Endothelial cell of umbilical vein (primary cell): ENCODE results near the gene MYO9B. TPM values are rescaled to one million over a fixed set of nuclear protein-coding genes. Genes with fewer than 3 reads are reported as not detected.

Source experiments
- BruUV-seq: library from RNA; stranded (reverse); fragments of 400-500 nt; replicated peaks from 2 replicates; lab custom pipeline; 2021; lab: Mats Ljungman, UMichigan
- CTCF ChIA-PET: fragments of 300-600, 350-600 bp; sonication (Branson Sonifier 250); formaldehyde crosslinking; loops from one replicate; lab custom pipeline; 2021; ENCODE audit warnings: antibody characterized with exemption, inconsistent platforms; lab: Charles Lee
- POLR2A ChIA-PET: fragments of 300-600, 350-600 bp; sonication (Branson Sonifier 250); formaldehyde crosslinking; loops from one replicate; lab custom pipeline; 2021; ENCODE audit warnings: antibody characterized with exemption, inconsistent platforms; lab: Charles Lee
- DNase-seq: peaks from one replicate; pipeline ENCODE4 v3.0.0-alpha.2; 2011; ENCODE audit warnings: low read depth, low spot score
- FAIRE-seq: peaks from 2 replicates; lab custom pipeline; 2011; peaks lifted over from hg19 to GRCh38; lab: Jason Lieb, UNC
- H2AFZ ChIP-seq: 2 replicates; pipeline ENCODE4 v1.6.0; 2012; ENCODE audit warnings: low read depth, low read length, control low read depth, inconsistent platforms
- H3K27ac ChIP-seq: 2 replicates; pipeline ENCODE4 v1.5.1; 2011; ENCODE audit warnings: low read depth, mild to moderate bottlenecking, control low read depth, low read length, moderate library complexity; ENCODE audit not compliant: insufficient read depth
- H3K27me3 ChIP-seq, 2 experiments: 2 replicates each; pipeline versions ENCODE4 v1.6.0 to v1.6.1; 2011; ENCODE audit warnings: low read length in 2 of 2, mixed read lengths in 1 of 2; ENCODE audit not compliant: control insufficient read depth in 2 of 2, insufficient read depth in 2 of 2
- H3K36me3 ChIP-seq, 2 experiments: 2 replicates in 1 of 2; 3 replicates in 1 of 2; pipeline ENCODE4 v1.5.1; 2011; ENCODE audit warnings: low read length in 2 of 2, mild to moderate bottlenecking in 1 of 2, moderate library complexity in 1 of 2; ENCODE audit not compliant: control insufficient read depth in 2 of 2, insufficient read depth in 2 of 2; ENCODE audit errors: extremely low read depth in 1 of 2
- H3K4me1 ChIP-seq: 3 replicates; pipeline ENCODE4 v1.5.1; 2011; ENCODE audit warnings: mild to moderate bottlenecking, low read length; ENCODE audit not compliant: control insufficient read depth, insufficient read depth; ENCODE audit errors: extremely low read depth
- H3K4me2 ChIP-seq: 2 replicates; pipeline ENCODE4 v1.6.1; 2011; ENCODE audit warnings: low read length, control low read depth, mixed read lengths; ENCODE audit not compliant: insufficient read depth
- H3K4me3 ChIP-seq, 3 experiments: fragments of 200-600 bp in 1 of 3; sonication (generic), shearing (Covaris generic) in 1 of 3; replicated peaks in 1 of 3; 2 replicates each; pipeline ENCODE4 v1.5.1; 2011 to 2016; ENCODE audit warnings: control low read depth in 3 of 3, low read length in 3 of 3, mild to moderate bottlenecking in 2 of 3, inconsistent platforms in 1 of 3, low read depth in 1 of 3, moderate library complexity in 1 of 3; ENCODE audit not compliant: insufficient read depth in 1 of 3
- H3K79me2 ChIP-seq: 2 replicates; pipeline ENCODE4 v1.6.0; 2012; ENCODE audit warnings: low read length, inconsistent platforms; ENCODE audit not compliant: control insufficient read depth, insufficient read depth
- H3K9ac ChIP-seq: replicated peaks from 2 replicates; pipeline ENCODE3; 2011; ENCODE audit warnings: low read length, control low read depth; ENCODE audit not compliant: insufficient read depth; ENCODE audit errors: extremely low read depth
- H3K9me1 ChIP-seq: replicated peaks from 3 replicates; pipeline ENCODE4 v1.6.0; 2011; ENCODE audit warnings: mild to moderate bottlenecking, low read length; ENCODE audit not compliant: control insufficient read depth, insufficient read depth; ENCODE audit errors: extremely low read depth
- H3K9me3 ChIP-seq: replicated peaks from 2 replicates; pipeline ENCODE4 v1.5.1; 2012; ENCODE audit warnings: low read length, inconsistent platforms; ENCODE audit not compliant: control insufficient read depth, insufficient read depth
- H4K20me1 ChIP-seq: replicated peaks from 2 replicates; pipeline ENCODE3; 2011; ENCODE audit warnings: mild to moderate bottlenecking, low read length; ENCODE audit not compliant: control insufficient read depth, insufficient read depth; ENCODE audit errors: extremely low read depth
- CTCF ChIP-seq, 2 donors: IDR thresholded peaks; 1 replicate in 1 of 2; 2 replicates in 1 of 2; pipeline ENCODE4 v1.5.1; 2011; ENCODE audit warnings: low read length in 2 of 2, mild to moderate bottlenecking in 2 of 2, moderate library complexity in 2 of 2, control low read depth in 1 of 2, inconsistent platforms in 1 of 2, low read depth in 1 of 2; ENCODE audit not compliant: insufficient read depth in 1 of 2; ENCODE audit errors: extremely low read depth in 1 of 2
- EZH2 ChIP-seq: IDR thresholded peaks from 2 replicates; pipeline ENCODE4 v1.6.1; 2012; ENCODE audit warnings: borderline replicate concordance, low read depth, mild to moderate bottlenecking, moderate library complexity, low read length, inconsistent platforms; ENCODE audit not compliant: severe bottlenecking
- FOS ChIP-seq: IDR thresholded peaks from 2 replicates; pipeline ENCODE4 v1.6.1; 2011; ENCODE audit warnings: mild to moderate bottlenecking, low read length, moderate library complexity, borderline replicate concordance; ENCODE audit not compliant: insufficient read depth
- GATA2 ChIP-seq: IDR thresholded peaks from 2 replicates; pipeline ENCODE4 v1.7.0; 2011; ENCODE audit warnings: low read depth, mild to moderate bottlenecking, moderate library complexity, mixed read lengths, low read length; ENCODE audit not compliant: insufficient read length, insufficient read depth
- JUN ChIP-seq: IDR thresholded peaks from 2 replicates; pipeline ENCODE4 v1.6.1; 2011; ENCODE audit warnings: borderline replicate concordance, low read depth; ENCODE audit not compliant: insufficient read length, insufficient read depth
- MYC ChIP-seq: IDR thresholded peaks from one replicate; pipeline ENCODE4 v1.6.1; 2011; ENCODE audit warnings: mild to moderate bottlenecking, low read depth, low read length
- POLR2A ChIP-seq: IDR thresholded peaks from 2 replicates; pipeline ENCODE4 v1.6.1; 2012; ENCODE audit warnings: low read depth, mild to moderate bottlenecking, control low read depth, low read length
- POLR2AphosphoS5 ChIP-seq: IDR thresholded peaks from 2 replicates; pipeline ENCODE4 v1.6.1; 2012; ENCODE audit warnings: low read depth, mild to moderate bottlenecking, control low read depth, low read length, moderate library complexity; ENCODE audit not compliant: insufficient read depth
- dilution Hi-C: fragments of 300-500 bp; cut with MboI; formaldehyde crosslinking; loops from one replicate; pipeline ENCODE4 v1.15.0; 2019; ENCODE audit warnings: low sequenced_read_pairs; ENCODE audit not compliant: extremely low pct_ligation_motif_present
- intact Hi-C: fragments of 100-400 bp; cut with micrococcal nuclease; formaldehyde crosslinking; loops from one replicate; pipeline ENCODE4 v1.10.0; 2022
- polyA plus RNA-seq, 4 experiments: library from polyadenylated mRNA; depleted of rRNA in 3 of 4; stranded (reverse) in 3 of 4; unstranded in 1 of 4; fragments of >200 nt; gene quantifications; 2 replicates each; pipeline versions ENCODE4 v1.2.1 to v1.2.3, GENCODE V29; 2011 to 2012; ENCODE audit warnings: missing spikeins in 1 of 4
- total RNA-seq: library from RNA; stranded (reverse); gene quantifications from 2 replicates; pipeline ENCODE4 v1.2.3, GENCODE V29; 2021
- TF ChIP-seq, protein P1 (sequence below): IDR thresholded peaks from 2 replicates; pipeline ENCODE4 v1.6.1; 2011; ENCODE audit not compliant: insufficient read depth, insufficient read length

MYO9B gene
- total and polyA plus RNA-seq, 2 donors (not counting 3 experiments of a cell fraction or from before 2014, with no cell fraction given) = 64.4 to 119 TPM

- BruUV-seq = no TSS peak
- no peak for TF ChIP-seq CTCF (IDR thresholded peaks at IDR 0.05; ENCODE audit: extremely low read depth in 1 of 2, insufficient read depth in 1 of 2, low read depth in 1 of 2, low read length in 2 of 2)
- no peak for TF ChIP-seq MYC
- TF ChIP-seq, protein P1, sequence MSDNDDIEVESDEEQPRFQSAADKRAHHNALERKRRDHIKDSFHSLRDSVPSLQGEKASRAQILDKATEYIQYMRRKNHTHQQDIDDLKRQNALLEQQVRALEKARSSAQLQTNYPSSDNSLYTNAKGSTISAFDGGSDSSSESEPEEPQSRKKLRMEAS = no peak
- H3K4me1 ChIP-seq = no peaks in the 10 kb centered on the region
- POLR2A ChIA-PET = no interaction called here
- DNase-seq (no peak), FAIRE-seq (no peak)
- no peaks in the 10 kb centered on the region for H3K27me3 ChIP-seq
- dilution Hi-C loops = no loop called here
- H3K36me3 ChIP-seq = peaks cover 11 to 50% of the 10 kb centered on the region in 2 experiments
- H3K9ac ChIP-seq = no peak overlapping the region
- no peaks in the 10 kb centered on the region for H3K9me1 ChIP-seq
- H3K9me3 ChIP-seq = no peaks in the 10 kb centered on the region
- CTCF ChIA-PET = no interaction called here
- no peak overlapping the region for H3K4me2 ChIP-seq
- no peak overlapping the region for H3K4me3 ChIP-seq
- H3K27ac ChIP-seq = no peak overlapping the region
- intact Hi-C loops = no loop called here
- H2AFZ ChIP-seq = no peak overlapping the region
- no peaks in the 10 kb centered on the region for H4K20me1 ChIP-seq
- H3K79me2 ChIP-seq = peaks cover 3% of the 10 kb centered on the region
Observed at GRCh38 chr19:17153996-17154395, 78.4 kb downstream of the MYO9B start.

DNA sequence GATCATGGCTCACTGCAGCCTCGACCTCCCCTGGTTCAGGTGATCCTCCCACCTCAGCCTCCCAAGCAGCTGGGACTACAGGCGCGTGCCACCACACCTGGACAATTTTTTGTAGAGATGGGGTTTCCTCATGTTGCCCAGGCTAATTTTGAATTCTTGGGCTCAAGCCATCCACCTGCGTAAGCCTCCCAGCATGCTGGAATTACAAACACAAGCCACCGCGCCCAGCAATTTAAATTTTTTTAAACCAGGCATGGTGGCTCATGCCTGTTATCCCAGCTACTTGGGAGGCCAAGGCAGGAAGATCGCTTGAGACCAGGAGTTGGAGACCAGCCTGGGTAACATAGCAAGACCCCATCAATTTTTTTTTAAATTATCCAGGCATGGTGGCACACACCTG is 79.7 kb downstream of the MYO9B start:
- Histone ChIP-seq H3K27me3 (no peaks in the 10 kb centered on the region), H3K4me2 (no peak overlapping the region), H3K4me3 (no peak overlapping the region), H3K79me2 (no peaks in the 10 kb centered on the region), H3K9me3 (no peaks in the 10 kb centered on the region), H2AFZ (no peak overlapping the region), H3K9ac (no peak overlapping the region), H4K20me1 (no peaks in the 10 kb centered on the region), H3K9me1 (no peaks in the 10 kb centered on the region), H3K36me3 (peaks cover 19 to 55% of the 10 kb centered on the region in 2 experiments), H3K4me1 (no peaks in the 10 kb centered on the region), H3K27ac (no peak overlapping the region)
- FAIRE-seq (no peak), DNase-seq (no peak)
- dilution Hi-C loops (no loop called here), intact Hi-C loops (no loop called here)
- CTCF ChIA-PET = interaction anchor here (0.7 kb wide), 1 partner anchor 9 kb away, joined by 3 read pairs; no protein-coding TSS in a partner anchor
- no TSS peak for BruUV-seq
- POLR2A ChIA-PET = no interaction called here
- TF ChIP-seq JUN (no peak), MYC (no peak), FOS (no peak), EZH2 (no peak), CTCF (IDR thresholded peaks at IDR 0.05; ENCODE audit: extremely low read depth in 1 of 2, insufficient read depth in 1 of 2, low read depth in 1 of 2, low read length in 2 of 2) (no peak), POLR2AphosphoS5 (no peak), POLR2A (no peak), GATA2 (no peak)
- TF ChIP-seq, protein P1 = no peak
